Thoracic aorta (tissue), 2 donors: Measurements from ENCODE around the gene AKAP10. TPM values are rescaled to one million over a fixed set of nuclear protein-coding genes. Genes with fewer than 3 reads are reported as not detected.
"Not testable (repeated sequence)": the region's sequence is repeated elsewhere in the genome, so short reads cannot be mapped to it uniquely, and the experiment has no call there.

Experiments used
- ATAC-seq: fragments of 150-250 bp; one replicate; pipeline ENCODE4 v1.8.0; 2017; ENCODE audit warnings: low read depth; ENCODE audit not compliant: insufficient number of reproducible peaks, low FRiP score
- DNase-seq: peaks from one replicate; pipeline ENCODE4 v3.0.0-alpha.2; 2020; ENCODE audit warnings: low spot score
- H3K27ac ChIP-seq, 2 donors: fragments of 200-600 bp; sonication (generic); 1 replicate in 1 of 2; 2 replicates in 1 of 2; pipeline ENCODE4 v1.5.1; 2016; ENCODE audit warnings: mild to moderate bottlenecking in 2 of 2, moderate library complexity in 2 of 2
- H3K27me3 ChIP-seq: fragments of 200-600 bp; sonication (generic); replicated peaks from 2 replicates; pipeline ENCODE4 v1.6.0; 2016; ENCODE audit warnings: mild to moderate bottlenecking; ENCODE audit not compliant: insufficient read depth
- H3K36me3 ChIP-seq: fragments of 200-600 bp; sonication (generic); one replicate; pipeline ENCODE4 v1.5.1; 2016
- H3K4me1 ChIP-seq, 2 donors: fragments of 200-600 bp; sonication (generic); 1 replicate in 1 of 2; 2 replicates in 1 of 2; pipeline versions ENCODE4 v1.5.1 to v1.6.0; 2016; ENCODE audit warnings: low read depth in 2 of 2, mild to moderate bottlenecking in 1 of 2; ENCODE audit not compliant: control insufficient read depth in 1 of 2
- H3K4me3 ChIP-seq: fragments of 200-600 bp; sonication (generic); 2 replicates; pipeline ENCODE4 v1.5.1; 2016; ENCODE audit warnings: mild to moderate bottlenecking
- H3K9me3 ChIP-seq: fragments of 200-600 bp; sonication (generic); 2 replicates; pipeline ENCODE4 v1.5.1; 2016
- total RNA-seq, 2 donors: library from RNA; depleted of rRNA; stranded (reverse); fragments of >200 nt; gene quantifications; one replicate each; pipeline versions ENCODE4 v1.1.0 to v1.2.3, GENCODE V29; 2016
- TF ChIP-seq, protein P1 (sequence below): fragments of 200-600 bp; sonication (generic); IDR thresholded peaks from one replicate; pipeline ENCODE4 v1.5.1; 2019; ENCODE audit warnings: antibody characterized with exemption

The AKAP10 gene
- total RNA-seq, 2 donors from 2014 or later: 29.6 to 48.5 TPM

DNA sequence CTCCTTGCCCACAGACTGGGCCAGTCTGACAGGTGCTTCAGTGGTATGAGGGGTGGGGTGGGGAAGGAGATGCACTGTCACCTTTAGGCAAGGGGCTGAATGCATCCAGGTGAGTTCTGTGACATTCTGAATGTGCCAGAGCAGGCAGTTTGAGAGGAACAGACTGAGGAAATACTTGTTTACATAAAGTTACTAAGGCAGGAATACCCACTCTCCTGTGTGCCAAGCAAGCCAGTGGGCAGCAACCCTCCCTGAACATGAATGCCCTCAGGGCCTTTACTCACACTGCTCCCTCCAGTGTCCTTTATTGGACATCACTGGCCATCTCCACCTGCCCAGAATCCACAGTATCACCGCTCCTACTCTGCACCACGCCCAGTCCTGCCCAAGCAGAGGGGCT lies 76.8 kb downstream of the AKAP10 start:
- no peaks in the 10 kb centered on the region for H3K27me3 ChIP-seq
- H3K4me1 ChIP-seq: no peaks in the 10 kb centered on the region
- H3K4me3 ChIP-seq: no peak overlapping the region
- DNase-seq (no peak), ATAC-seq (no peak)
- H3K27ac ChIP-seq: no peak overlapping the region
- peaks cover 16% of the 10 kb centered on the region for H3K36me3 ChIP-seq
- H3K9me3 ChIP-seq: no peaks in the 10 kb centered on the region
- TF ChIP-seq, protein P1, sequence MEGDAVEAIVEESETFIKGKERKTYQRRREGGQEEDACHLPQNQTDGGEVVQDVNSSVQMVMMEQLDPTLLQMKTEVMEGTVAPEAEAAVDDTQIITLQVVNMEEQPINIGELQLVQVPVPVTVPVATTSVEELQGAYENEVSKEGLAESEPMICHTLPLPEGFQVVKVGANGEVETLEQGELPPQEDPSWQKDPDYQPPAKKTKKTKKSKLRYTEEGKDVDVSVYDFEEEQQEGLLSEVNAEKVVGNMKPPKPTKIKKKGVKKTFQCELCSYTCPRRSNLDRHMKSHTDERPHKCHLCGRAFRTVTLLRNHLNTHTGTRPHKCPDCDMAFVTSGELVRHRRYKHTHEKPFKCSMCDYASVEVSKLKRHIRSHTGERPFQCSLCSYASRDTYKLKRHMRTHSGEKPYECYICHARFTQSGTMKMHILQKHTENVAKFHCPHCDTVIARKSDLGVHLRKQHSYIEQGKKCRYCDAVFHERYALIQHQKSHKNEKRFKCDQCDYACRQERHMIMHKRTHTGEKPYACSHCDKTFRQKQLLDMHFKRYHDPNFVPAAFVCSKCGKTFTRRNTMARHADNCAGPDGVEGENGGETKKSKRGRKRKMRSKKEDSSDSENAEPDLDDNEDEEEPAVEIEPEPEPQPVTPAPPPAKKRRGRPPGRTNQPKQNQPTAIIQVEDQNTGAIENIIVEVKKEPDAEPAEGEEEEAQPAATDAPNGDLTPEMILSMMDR: no peak

DNA sequence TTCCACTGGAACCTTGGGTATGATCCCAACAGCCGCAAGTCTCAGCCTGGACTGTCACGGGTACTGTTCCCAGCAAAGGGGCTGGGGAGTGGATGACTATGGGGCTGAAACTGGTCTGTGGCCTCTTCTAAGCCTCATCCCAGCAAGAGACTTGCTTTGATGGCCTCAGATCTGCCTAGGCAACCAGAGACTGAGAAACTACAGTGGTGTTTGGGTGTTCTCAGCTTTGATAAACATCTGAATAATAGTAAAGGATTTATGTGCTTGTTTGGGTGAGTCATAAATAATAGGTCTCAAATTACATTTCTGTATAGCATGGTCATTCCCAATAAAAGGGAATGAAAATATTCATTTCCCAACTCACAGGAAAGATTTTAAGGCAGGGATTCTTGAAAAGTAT lies 79.7 kb downstream of the AKAP10 start:
- H3K27ac ChIP-seq: no peak overlapping the region
- ATAC-seq: no peak
- TF ChIP-seq, protein P1: no peak

DNA sequence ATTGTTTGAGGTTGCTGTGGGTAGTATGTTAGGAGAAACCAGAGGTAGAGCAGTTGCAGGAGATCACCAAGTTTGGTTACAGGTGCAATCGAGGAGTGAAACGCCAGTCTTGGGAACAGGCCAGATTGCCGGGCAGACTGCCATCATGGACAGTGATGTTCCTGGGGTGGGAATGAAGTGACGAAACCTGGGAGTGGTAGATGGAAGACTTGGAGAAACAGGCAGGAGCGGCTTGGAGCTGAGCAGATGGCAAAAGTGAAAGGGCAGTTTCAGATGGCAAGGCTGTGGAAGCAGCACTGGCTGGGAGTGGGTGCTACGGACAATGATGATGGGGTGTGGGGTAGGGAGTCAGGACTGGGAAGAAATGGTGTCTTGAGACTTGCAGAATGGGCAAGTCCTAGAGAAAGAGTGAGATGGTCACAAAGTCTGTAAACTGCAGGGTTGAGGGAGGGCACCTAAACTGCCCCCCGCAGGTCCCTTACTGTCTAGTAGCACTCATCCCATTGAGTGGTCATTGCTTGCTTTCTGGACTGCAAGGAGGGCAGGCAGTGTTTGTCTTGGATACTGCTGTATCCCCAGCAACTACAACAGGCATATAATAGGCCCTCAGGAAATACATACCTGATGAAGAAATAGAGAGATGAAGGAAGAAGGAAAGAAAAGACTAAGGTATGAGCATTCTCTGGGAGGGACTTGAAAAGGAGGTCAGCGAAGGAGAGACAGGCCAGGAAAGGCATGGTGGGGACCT lies 80.4 kb downstream of the AKAP10 start:
- H3K36me3 ChIP-seq: no peaks in the 10 kb centered on the region
- H3K4me1 ChIP-seq: no peaks in the 10 kb centered on the region
- ATAC-seq (no peak), DNase-seq (no peak)
- H3K4me3 ChIP-seq: no peak overlapping the region
- no peak overlapping the region for H3K27ac ChIP-seq
- H3K9me3 ChIP-seq: no peaks in the 10 kb centered on the region
- TF ChIP-seq, protein P1: no peak
- H3K27me3 ChIP-seq: no peaks in the 10 kb centered on the region

More for the DNA sequence above, 79.7 kb downstream of the AKAP10 start:
- Histone ChIP-seq H3K4me1 (no peaks in the 10 kb centered on the region), H3K36me3 (peaks cover under 1% of the 10 kb centered on the region), H3K9me3 (no peaks in the 10 kb centered on the region), H3K27me3 (no peaks in the 10 kb centered on the region), H3K4me3 (no peak overlapping the region)
- DNase-seq: no peak

DNA sequence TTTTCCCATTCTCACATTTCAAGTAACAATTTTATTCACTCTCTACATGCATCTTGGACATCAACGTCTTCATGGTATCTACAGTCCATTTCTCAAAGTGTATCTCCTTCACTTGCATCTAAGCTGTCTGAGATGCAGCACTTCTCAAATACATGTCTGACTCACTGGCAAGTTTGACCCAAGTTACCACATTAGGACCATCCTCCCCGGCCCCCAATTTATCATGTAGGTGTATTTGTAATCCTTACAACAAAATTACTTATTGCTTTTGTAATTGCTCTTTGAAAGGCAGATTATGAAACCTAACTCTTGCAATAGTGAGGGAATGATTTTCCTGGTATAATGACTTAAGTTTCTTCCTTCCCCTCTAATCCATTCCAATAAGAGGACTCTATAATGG lies 80.9 kb downstream of the AKAP10 start:
- no peak overlapping the region for H3K4me3 ChIP-seq
- H3K36me3 ChIP-seq: no peaks in the 10 kb centered on the region
- no peak overlapping the region for H3K27ac ChIP-seq
- no peaks in the 10 kb centered on the region for H3K9me3 ChIP-seq
- ATAC-seq (no peak), DNase-seq (no peak)
- TF ChIP-seq, protein P1: no peak
- no peaks in the 10 kb centered on the region for H3K4me1 ChIP-seq
- no peaks in the 10 kb centered on the region for H3K27me3 ChIP-seq

DNA sequence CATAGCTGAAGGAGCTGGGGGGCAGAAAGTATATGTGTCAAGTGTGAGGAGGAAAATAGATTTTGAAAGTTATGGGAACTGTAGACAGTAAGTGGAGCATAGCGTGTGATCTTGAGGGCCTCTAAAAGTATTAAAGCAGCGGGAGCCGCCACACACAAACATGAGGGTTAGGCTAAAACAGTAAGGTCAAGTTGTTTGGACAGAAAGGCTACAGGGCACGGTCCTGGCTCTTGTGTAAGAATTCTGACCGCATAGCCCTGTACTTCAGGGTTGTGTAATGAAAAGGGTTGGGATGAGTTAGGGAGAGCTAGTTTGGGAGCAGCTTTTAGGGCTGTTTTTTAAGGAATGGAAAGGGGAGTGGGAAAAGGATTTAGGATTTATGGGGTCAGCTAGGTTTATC lies 87.1 kb downstream of the AKAP10 start:
- not testable (repeated sequence) for H3K27me3 ChIP-seq, H3K9me3 ChIP-seq, H3K36me3 ChIP-seq, H3K4me3 ChIP-seq, DNase-seq, H3K4me1 ChIP-seq, H3K27ac ChIP-seq, ATAC-seq

DNA sequence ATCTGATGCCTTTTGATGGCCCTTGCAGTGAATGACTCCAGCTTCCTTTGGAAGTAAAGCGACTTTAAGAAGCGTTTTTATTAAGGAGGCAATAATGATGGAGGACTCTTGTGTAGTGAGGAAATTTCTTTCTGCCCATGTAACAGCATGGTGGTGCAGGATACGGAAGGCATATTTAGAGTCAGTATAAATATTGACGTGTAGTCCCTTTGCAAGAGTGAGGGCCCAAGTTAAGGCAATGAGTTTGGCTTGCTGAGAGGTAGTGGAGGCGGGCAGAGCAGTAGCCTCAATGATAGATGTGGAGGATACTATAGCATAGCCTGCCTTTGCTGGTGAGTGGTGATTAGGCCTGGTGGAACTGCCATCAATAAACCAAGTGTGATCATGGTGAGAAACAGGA lies 87.6 kb downstream of the AKAP10 start:
- DNase-seq, H3K4me1 ChIP-seq, H3K27me3 ChIP-seq, H3K36me3 ChIP-seq, ATAC-seq, H3K9me3 ChIP-seq, H3K4me3 ChIP-seq, H3K27ac ChIP-seq: not testable (repeated sequence)
